ENCODE data around the gene MRPL11. TPM values are rescaled to one million over a fixed set of nuclear protein-coding genes. Genes with fewer than 3 reads are reported as not detected.

The MRPL11 gene
- total RNA-seq, 1 donor = 40.0 TPM

GRCh38 chr11:66477263-66478201, 38.9 kb upstream of the MRPL11 start:
- no peak for TF ChIP-seq CTCF (IDR thresholded peaks at IDR 0.05; ENCODE audit: insufficient read depth, low read length)
- H3K4me3 ChIP-seq (ENCODE audit: low read depth, low read length) = no peak overlapping the region
- no peak for DNase-seq (ENCODE audit: low read depth)

DNA sequence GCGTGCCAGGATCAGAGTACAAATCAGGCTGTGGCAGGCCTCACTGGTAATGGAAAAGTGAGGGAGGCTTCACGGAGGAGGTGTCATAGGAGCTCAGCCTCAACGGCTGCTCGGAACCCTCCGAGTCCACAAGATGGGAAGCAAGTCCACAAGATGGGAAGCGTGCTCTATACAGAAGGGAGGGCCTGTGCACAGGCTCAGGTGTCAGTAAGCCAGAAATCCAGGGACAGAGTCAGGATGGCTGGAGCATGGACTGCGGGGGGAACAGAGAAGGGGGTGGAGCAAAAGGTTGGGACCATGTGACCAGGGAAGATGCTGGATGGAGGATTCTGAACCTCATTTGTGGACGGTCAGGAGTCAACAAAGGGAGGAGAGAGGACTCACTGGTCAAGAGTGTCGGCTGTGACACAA, 38.2 kb upstream of the MRPL11 start:
- TF ChIP-seq CTCF (IDR thresholded peaks at IDR 0.05; ENCODE audit: insufficient read depth, low read length) = no peak
- no peak for DNase-seq (ENCODE audit: low read depth)
- H3K4me3 ChIP-seq (ENCODE audit: low read depth, low read length) = no peak overlapping the region

DNA sequence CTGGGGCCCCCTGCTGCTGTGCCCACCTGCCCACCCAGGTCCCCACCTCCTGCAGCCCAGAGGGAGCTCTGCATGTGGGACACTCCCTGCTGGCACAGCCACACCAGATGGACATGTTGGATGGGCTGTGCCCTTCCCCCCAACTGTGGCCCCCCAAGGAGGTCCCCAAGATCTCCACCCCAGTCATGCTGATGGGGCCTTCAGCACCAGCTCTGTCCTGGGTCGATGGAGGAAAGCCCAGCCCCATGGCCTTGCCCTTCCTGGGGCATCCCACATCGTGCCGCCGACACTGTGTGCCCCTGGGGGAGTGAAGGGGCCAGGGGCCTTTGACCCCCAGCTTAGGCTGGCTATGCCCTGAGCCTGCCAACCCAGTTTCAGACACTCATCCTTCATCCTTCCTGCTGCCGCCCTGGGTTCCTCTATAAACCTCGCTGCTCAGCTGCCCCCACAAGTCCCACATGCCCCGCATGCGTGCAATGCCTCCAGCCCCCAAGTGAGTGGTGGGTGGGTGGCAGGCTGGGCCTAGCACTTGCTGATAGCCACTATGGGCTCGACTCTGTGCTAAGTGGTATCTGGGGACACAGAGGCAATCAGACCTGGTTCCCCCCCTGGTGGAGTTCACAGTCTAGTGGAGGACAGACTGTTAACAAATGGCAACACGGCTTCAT, 37.7 kb upstream of the MRPL11 start:
- no peak for TF ChIP-seq CTCF (IDR thresholded peaks at IDR 0.05; ENCODE audit: insufficient read depth, low read length)
- DNase-seq (ENCODE audit: low read depth) = no peak
- no peak overlapping the region for H3K4me3 ChIP-seq (ENCODE audit: low read depth, low read length)

DNA sequence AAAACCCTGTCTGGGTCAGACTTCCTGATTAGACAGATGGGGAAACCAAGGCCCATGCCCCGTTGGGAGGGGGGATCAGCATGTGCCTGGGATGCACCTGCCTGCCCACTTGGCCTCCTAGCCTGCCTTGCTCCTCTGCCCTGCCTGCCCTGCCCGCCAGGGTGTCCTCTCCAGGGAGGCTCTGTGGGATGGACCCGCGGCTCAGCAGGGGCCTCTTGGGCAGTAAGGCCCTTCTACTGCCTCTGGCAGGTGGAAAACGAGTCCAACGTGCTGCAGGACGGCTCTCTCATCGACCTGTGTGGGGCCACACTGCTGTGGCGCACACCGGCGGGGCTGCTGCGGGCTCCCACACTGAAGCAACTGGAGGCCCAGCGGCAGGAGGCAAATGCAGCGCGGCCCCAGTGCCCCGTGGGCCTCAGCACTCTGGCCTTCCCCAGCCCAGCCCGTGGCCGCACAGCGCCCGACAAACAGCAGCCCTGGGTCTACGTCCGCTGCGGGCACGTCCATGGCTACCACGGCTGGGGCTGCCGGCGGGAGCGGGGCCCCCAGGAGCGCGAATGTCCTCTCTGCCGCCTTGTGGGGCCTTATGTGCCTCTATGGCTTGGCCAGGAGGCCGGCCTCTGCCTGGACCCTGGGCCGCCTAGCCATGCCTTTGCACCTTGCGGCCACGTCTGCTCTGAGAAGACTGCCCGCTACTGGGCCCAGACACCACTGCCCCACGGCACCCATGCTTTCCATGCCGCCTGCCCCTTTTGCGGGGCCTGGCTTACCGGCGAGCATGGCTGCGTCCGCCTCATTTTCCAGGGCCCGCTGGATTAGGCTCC, 36.9 kb upstream of the MRPL11 start:
- no peak overlapping the region for H3K4me3 ChIP-seq (ENCODE audit: low read depth, low read length)
- no peak for DNase-seq (ENCODE audit: low read depth)
- TF ChIP-seq CTCF (IDR thresholded peaks at IDR 0.05; ENCODE audit: insufficient read depth, low read length) = no peak

- DNase-seq (ENCODE audit: low read depth) = no peak
- no peak for TF ChIP-seq CTCF (IDR thresholded peaks at IDR 0.05; ENCODE audit: insufficient read depth, low read length)
- H3K4me3 ChIP-seq (ENCODE audit: low read depth, low read length) = no peak overlapping the region
These were observed 35.2 kb upstream of the MRPL11 start for GRCh38 chr11:66473608-66474515.

DNA sequence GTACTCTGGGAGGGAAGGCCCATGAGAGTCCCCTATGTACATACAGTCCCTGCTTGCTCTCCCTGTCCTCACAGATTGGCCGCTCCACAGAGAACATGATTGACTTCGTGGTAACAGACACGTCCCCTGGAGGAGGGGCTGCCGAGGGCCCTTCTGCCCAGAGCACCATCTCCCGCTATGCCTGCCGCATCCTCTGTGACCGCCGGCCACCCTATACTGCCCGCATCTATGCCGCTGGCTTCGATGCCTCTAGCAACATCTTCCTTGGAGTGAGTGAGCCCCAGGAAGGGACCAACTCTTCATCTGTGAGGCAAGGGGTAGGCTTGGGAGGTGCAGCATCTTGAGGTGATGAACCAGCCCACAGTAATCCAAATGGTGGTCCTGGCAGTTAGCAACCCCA, 34.5 kb upstream of the MRPL11 start:
- no peak overlapping the region for H3K4me3 ChIP-seq (ENCODE audit: low read depth, low read length)
- no peak for DNase-seq (ENCODE audit: low read depth)
- TF ChIP-seq CTCF (IDR thresholded peaks at IDR 0.05; ENCODE audit: insufficient read depth, low read length) = no peak
